22Rv1 (cell line): Measurements from ENCODE around the gene SLC39A7.

Experiments used
- H3K27ac ChIP-seq: fragments of 450-650 bp; 2 replicates; pipeline ENCODE4 v1.5.1; 2017
- CTCF ChIP-seq: fragments of 450-650 bp; IDR thresholded peaks from 2 replicates; pipeline ENCODE4 v1.5.1; 2017; ENCODE audit warnings: mild to moderate bottlenecking
- ZFX ChIP-seq: fragments of 450-650 bp; IDR thresholded peaks from 2 replicates; pipeline ENCODE4 v1.6.1; 2017; ENCODE audit warnings: antibody characterized with exemption, borderline replicate concordance

Gene SLC39A7

GRCh38 chr6:33208091-33208967 lies 7.7 kb downstream of the SLC39A7 start, which contains the start of gene RING1:
TSS of gene RING1 (plus strand) at chr6:33208500. CDS start at chr6:33208823, 323 bp downstream.
- TF ChIP-seq CTCF (no peak), ZFX (no peak)
- H3K27ac ChIP-seq = peak within 1 kb of the TSS; percentile 95

GRCh38 chr6:33209856-33210255 lies 9.2 kb downstream of the SLC39A7 start:
- TF ChIP-seq CTCF (no peak), ZFX (no peak)
- H3K27ac ChIP-seq = peak overlapping the region; percentile 95; the same call in 1 of the 2 replicates

GRCh38 chr6:33211136-33211535 lies 10.5 kb downstream of the SLC39A7 start:
- H3K27ac ChIP-seq = no peak overlapping the region
- TF ChIP-seq ZFX (no peak), CTCF (no peak)

GRCh38 chr6:33211666-33212422 lies 11.2 kb downstream of the SLC39A7 start:
- H3K27ac ChIP-seq = no peak overlapping the region
- TF ChIP-seq ZFX (no peak), CTCF (no peak)

- TF ChIP-seq CTCF (no peak), ZFX (no peak)
- H3K27ac ChIP-seq = 0 out of 2 replicates have a peak overlapping the region, but pooled peaks have one; percentile 20
Observed at GRCh38 chr6:33212857-33213165, 12.1 kb downstream of the SLC39A7 start.

GRCh38 chr6:33213166-33213988 lies 12.7 kb downstream of the SLC39A7 start:
- 0 out of 2 replicates have a peak overlapping the region, but pooled peaks have one; percentile 20 for H3K27ac ChIP-seq
- no peak for TF ChIP-seq ZFX
- TF ChIP-seq CTCF = no peak
